ENCODE results near the gene IDUA.

Gene IDUA

DNA sequence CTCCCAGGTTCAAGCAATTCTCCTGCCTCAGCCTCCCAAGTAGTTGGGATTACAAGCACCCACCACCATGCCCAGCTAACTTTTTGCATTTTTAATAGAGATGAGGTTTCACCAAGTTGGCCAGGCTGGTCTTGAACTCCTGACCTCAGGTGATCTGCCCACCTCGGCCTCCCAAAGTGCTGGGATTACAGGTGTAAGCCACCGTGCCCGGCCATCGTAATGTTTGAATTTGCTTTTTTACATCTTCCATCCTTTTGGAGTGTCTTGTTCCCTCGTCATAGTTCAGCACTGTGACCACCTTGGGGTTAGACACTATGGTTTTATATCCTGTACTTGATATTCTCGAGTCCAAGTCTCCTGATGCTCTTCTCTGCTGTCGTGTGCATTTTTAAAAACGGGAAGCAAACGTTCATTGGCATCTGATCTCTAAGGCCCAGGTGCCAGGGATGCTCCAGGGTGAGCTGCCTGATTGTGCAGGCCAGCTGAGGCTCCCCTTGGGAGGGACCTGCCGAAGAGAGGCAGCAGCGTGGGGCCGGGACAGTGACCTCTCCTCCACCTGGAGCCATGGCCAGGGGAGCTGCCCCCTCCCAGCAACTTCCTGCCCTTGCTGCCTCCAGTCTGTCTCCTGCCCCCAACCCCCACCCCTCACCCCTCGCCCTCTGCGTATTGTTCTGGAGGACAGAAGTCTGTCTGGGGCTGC lies 30.2 kb upstream of the IDUA start:
- no peak for DNase-seq (ENCODE audit: low spot score)

DNA sequence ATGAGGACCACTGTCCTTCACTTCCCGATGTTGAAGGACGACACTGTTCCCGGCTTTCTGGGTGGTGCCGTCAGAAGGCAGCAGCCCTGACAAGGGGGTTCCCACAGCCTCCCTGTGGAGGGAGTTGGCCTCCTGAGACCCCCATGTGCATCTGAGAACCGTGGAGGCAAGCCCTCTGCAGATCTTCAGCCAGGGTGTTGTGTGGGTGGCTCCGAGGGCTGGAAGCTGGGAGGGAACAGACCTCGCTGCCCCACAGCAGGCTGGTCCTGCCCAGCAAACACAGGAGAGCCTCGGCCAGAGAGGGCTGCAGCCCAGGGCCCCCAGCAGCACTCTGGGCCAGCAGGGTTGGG lies 29.6 kb upstream of the IDUA start:
- no peak for DNase-seq (ENCODE audit: low spot score)

DNA sequence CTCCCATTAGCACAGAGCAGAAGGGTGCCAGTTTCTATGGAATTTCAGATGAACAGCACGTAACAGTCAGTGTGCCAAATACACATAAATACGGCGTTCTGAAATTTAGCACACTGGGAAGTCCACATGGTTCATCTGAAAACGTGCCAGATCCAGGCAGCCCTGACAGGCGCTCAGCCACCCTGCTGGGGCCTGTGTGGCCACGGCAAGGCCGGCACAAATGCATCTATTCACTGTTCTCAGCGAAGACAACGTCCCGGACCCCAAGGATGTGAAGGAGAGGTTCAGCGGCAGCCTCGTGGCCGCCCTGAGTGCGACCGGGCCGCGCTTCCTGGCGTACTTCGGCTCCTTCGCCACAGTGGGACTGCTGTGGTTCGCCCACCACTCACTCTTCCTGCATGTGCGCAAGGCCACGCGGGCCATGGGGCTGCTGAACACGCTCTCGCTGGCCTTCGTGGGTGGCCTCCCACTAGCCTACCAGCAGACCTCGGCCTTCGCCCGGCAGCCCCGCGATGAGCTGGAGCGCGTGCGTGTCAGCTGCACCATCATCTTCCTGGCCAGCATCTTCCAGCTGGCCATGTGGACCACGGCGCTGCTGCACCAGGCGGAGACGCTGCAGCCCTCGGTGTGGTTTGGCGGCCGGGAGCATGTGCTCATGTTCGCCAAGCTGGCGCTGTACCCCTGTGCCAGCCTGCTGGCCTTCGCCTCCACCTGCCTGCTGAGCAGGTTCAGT lies 29.1 kb upstream of the IDUA start:
- DNase-seq (ENCODE audit: low spot score), result no peak

- no peak for DNase-seq (ENCODE audit: low spot score)
Observed at GRCh38 chr4:958314-958665, 28.6 kb upstream of the IDUA start.

GRCh38 chr4:958696-959337 lies 28.0 kb upstream of the IDUA start:
- no peak for DNase-seq (ENCODE audit: low spot score)

GRCh38 chr4:959338-960139 lies 27.3 kb upstream of the IDUA start:
- no peak for DNase-seq (ENCODE audit: low spot score)

DNA sequence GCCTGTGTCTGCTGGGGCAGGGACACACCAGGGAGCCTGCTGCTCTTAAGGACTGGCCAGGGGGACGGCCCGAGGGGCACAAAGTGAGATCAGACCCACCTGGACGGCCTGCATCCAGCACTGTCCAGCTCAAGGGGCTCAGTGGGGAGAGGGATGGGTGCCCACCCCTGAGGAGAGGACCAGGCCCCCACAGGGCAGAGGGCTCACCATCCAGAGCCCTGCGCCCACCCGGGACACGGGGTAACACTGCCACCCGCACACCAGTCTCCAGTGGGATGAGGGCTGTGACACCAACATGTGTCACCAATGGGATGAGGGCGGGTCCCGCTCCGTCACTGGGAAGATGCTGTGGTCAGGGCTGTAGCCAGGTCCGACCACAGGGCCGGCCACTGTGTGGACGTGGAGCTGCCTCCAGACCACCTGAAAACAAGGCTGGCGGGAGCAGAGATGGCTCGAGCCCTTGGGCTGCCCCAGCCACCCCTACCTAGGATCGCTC lies 26.7 kb upstream of the IDUA start:
- no peak for DNase-seq (ENCODE audit: low spot score)

DNA sequence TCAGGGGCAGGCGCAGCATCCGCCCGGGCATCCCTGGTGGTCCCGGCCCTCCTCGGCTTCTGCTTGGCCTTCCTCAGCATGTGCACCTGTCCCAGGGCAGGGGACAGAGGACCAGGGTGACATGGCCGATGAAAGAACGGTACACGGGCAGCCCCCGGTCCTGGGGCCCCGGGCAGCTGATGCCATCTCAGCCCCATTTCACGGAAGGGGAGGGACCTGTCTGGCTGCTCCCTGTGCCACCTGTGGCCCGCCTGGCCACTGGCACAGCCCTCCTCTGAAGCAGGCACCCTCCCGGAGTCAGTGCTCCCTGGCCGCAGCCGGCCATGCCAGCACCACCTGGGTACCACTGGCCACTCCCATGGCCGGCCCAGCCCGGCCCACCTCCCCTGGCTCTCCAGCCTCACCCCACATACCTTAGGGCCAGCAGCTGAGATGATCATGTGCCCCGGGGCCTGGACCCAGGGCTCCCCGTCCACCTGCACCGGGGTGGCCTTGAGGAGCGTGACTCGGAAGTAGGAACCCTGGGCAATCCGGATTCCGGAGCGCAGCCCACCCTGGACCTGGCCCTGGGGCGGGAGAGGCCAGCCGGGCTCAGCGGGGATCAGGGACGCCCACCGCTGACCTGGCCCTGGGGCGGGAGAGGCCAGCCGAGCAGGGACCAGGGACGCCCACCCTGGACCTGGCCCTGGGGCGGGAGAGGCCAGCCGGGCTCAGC lies 26.1 kb upstream of the IDUA start:
- no peak for DNase-seq (ENCODE audit: low spot score)

- no peak for DNase-seq (ENCODE audit: low spot score)
Observed at GRCh38 chr4:961351-962230, 25.3 kb upstream of the IDUA start.

- DNase-seq (ENCODE audit: low spot score), result no peak
Observed at GRCh38 chr4:962231-963208, 24.3 kb upstream of the IDUA start.

DNA sequence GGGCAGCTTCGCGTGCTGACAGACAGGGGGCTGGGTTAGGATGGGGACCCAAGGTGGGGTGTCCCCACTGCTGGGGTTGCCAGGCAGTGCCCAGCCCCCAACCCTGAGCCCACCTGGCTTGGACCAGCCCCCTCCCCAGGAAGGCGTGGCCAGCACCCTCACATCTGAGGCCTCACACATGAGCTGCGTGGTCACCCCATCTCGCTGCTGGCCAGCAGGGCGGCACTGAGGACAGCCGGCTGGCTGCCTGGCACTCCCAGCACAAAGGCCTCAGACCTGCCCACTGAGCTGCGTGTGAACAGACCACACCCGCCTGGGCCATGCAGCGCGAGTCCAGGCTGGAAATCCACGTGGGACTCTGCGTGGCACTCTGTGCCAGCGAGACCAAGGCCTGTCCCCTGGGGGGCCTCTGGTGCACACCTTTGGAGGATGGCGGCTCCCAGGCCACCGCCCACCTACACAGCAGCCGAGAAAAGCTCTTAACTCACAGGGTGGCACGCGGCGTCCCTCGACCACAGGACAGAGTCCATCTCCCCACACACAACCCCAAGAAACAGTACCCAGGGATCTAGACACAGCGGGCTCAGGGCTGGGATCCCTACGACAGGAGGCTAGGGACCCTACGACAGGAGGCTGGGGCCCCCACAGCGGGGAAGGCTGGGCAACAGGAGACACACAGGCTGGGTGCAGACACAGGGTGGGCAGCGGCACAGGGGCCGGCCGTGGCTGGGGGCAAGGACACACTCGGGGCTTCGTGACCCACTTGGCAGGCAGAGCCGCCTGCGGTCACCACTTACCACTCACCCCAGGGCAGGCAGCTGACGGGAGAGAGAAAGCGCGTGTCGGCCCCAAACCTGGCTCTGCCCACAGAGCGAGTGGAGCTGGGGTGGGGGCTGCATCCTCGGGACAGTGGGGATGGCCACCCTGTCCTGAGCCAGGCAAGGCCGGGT lies 23.3 kb upstream of the IDUA start:
- DNase-seq (ENCODE audit: low spot score), result no peak

- DNase-seq (ENCODE audit: low spot score), result no peak
Observed at GRCh38 chr4:964346-965025, 22.4 kb upstream of the IDUA start.

DNA sequence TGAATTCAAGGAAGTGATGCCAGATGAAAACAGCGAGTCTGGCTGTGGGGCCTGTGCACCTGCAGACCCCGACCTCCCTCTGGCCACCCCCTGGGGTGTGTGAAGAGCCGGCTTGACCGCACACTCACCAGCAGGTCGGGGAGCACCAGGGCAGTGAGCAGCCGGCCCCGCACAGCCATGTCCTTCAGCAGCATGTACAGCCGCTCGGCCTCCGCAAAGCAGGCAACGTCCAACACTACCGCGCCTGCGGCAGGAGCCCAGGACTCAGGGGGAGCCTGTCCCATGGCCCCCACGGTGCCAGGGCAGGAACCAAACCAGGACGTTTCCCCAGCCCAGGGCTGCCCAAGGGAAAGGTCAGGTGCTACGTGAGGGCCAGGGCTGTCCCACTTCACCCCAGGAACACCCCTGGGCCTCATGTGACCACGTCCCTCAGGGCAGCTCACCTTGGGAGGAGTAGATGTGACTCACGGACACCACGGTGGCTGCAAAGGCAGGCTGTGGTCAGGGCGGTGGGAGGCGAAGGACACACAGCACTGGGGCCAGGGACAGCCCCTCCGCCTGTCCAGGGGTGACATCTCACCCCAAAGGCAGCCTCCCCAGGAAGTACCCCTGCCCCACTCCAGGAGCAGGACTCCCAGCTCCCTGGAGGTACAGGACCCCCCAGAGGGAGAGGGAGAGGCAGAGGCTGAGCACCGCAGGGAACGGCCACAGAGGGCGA lies 21.6 kb upstream of the IDUA start:
- no peak for DNase-seq (ENCODE audit: low spot score)

DNA sequence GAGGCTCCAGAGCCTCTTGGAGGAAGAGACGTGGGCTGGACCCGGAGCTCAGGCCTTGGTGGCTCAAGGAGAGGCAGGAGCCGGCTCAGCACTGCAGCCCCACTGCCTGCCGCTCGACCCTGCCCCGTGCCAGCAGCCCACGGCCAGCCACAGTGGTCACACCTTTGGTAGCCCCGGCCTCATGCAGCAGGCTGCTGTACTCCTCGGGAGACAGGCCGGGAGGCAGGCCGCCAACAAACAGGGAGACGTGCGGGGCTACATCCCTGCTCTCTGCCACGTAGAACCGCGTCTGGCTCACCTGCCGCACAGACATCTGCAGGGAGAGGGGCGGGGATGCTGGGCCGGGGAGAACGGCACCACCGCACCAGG lies 21.1 kb upstream of the IDUA start:
- DNase-seq (ENCODE audit: low spot score), result no peak

- no peak for DNase-seq (ENCODE audit: low spot score)
Observed at GRCh38 chr4:966266-967112, 20.4 kb upstream of the IDUA start.
